ENCODE data around the gene UNC13A. TPM values are rescaled to one million over a fixed set of nuclear protein-coding genes. Genes with fewer than 3 reads are reported as not detected.

UNC13A gene
- total RNA-seq, 1 experiment from 2014 or later = 22.2 TPM

DNA sequence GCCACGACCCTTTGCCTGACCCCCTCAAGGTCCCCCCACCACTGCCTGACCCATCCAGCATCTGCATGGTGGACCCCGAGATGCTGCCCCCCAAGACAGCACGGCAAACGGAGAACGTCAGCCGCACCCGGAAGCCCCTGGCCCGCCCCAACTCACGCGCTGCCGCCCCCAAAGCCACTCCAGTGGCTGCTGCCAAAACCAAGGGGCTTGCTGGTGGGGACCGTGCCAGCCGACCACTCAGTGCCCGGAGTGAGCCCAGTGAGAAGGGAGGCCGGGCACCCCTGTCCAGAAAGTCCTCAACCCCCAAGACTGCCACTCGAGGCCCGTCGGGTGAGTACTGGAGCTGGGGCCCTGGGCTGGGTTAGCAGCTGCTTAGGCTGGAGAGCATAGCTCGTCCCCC is 39.7 kb upstream of the UNC13A start:
- peaks cover 5% of the 10 kb centered on the region for H4K20me1 ChIP-seq (ENCODE audit: control insufficient read depth, insufficient read depth, insufficient read length)
- no peaks in the 10 kb centered on the region for H3K9me3 ChIP-seq (ENCODE audit: control insufficient read depth, low read depth, low read length)
- H3K79me2 ChIP-seq (ENCODE audit: insufficient read depth, low read length) = peaks cover 3% of the 10 kb centered on the region; the same call in 1 of the 2 replicates
- H3K4me1 ChIP-seq (ENCODE audit: insufficient read depth, low read length) = no peaks in the 10 kb centered on the region
- H2BK12ac ChIP-seq (ENCODE audit: insufficient read length, low read depth, low read length) = no peak overlapping the region
- H2BK5ac ChIP-seq (ENCODE audit: insufficient read length, low read length) = no peak overlapping the region
- no peak for DNase-seq
- H4K8ac ChIP-seq (replicated peaks; ENCODE audit: insufficient read length, low read depth, low read length) = no peak overlapping the region
- H3K79me1 ChIP-seq (ENCODE audit: insufficient read depth, low read depth, low read length, poor library complexity, severe bottlenecking) = no peaks in the 10 kb centered on the region
- H2BK15ac ChIP-seq (ENCODE audit: low read depth, low read length) = no peak overlapping the region
- Mint-ChIP-seq H3K27me3 (ENCODE audit: low read depth) (no peaks in the 10 kb centered on the region), H3K27ac (no peak overlapping the region), H3K4me1 (peaks cover 0 to 2% of the 10 kb centered on the region in 2 experiments; a peak in 2 of 4 replicates), H3K9me3 (no peaks in the 10 kb centered on the region), H3K36me3 (ENCODE audit: insufficient read depth in 1 of 3, low read depth in 3 of 3) (peaks cover 40 to 70% (median 68%) of the 10 kb centered on the region in 3 experiments), H3K4me3 (no peak overlapping the region)
- H3K18ac ChIP-seq (ENCODE audit: insufficient read length, low read depth, low read length) = no peak overlapping the region
- H2BK120ac ChIP-seq (ENCODE audit: low read depth, low read length, poor library complexity, severe bottlenecking) = no peak overlapping the region
- H3K23me2 ChIP-seq (ENCODE audit: insufficient read length, low read depth, low read length, poor library complexity, severe bottlenecking) = no peaks in the 10 kb centered on the region
- no peak overlapping the region for H3T11ph ChIP-seq (ENCODE audit: low read length)
- H3K27me3 ChIP-seq (ENCODE audit: insufficient read depth, low read length) = no peaks in the 10 kb centered on the region
- no peak overlapping the region for H3K9ac ChIP-seq (ENCODE audit: extremely low read depth, insufficient read length, low read length)
- no peak overlapping the region for H3K4me2 ChIP-seq (ENCODE audit: insufficient read depth, insufficient read length, low read length)
- no CpG with 5 or more reads among the region's 19 CpGs for WGBS (ENCODE audit: extremely low coverage, insufficient read length, low lambda C conversion rate)
- H4K91ac ChIP-seq (ENCODE audit: insufficient read length, low read depth, low read length) = no peak overlapping the region
- TF ChIP-seq, protein P1, sequence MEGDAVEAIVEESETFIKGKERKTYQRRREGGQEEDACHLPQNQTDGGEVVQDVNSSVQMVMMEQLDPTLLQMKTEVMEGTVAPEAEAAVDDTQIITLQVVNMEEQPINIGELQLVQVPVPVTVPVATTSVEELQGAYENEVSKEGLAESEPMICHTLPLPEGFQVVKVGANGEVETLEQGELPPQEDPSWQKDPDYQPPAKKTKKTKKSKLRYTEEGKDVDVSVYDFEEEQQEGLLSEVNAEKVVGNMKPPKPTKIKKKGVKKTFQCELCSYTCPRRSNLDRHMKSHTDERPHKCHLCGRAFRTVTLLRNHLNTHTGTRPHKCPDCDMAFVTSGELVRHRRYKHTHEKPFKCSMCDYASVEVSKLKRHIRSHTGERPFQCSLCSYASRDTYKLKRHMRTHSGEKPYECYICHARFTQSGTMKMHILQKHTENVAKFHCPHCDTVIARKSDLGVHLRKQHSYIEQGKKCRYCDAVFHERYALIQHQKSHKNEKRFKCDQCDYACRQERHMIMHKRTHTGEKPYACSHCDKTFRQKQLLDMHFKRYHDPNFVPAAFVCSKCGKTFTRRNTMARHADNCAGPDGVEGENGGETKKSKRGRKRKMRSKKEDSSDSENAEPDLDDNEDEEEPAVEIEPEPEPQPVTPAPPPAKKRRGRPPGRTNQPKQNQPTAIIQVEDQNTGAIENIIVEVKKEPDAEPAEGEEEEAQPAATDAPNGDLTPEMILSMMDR (conservative IDR thresholded peaks at IDR 0.05) = no peak
- H4K5ac ChIP-seq (ENCODE audit: insufficient read length, low read depth, low read length) = no peak overlapping the region
- H3K14ac ChIP-seq (ENCODE audit: insufficient read depth, low read length) = no peak overlapping the region
- H3K27ac ChIP-seq (ENCODE audit: insufficient read length, low read depth, low read length) = no peak overlapping the region
- H2AFZ ChIP-seq (ENCODE audit: low read length) = no peak overlapping the region
- no peak overlapping the region for H3K4ac ChIP-seq (ENCODE audit: low read depth, low read length)
- H3K56ac ChIP-seq (ENCODE audit: insufficient read length, low read depth, low read length) = no peak overlapping the region
- no peak overlapping the region for H3K23ac ChIP-seq (ENCODE audit: insufficient read length, low read depth, low read length)
- H2BK20ac ChIP-seq (ENCODE audit: low read depth, low read length, poor library complexity, severe bottlenecking) = no peak overlapping the region
- no peak overlapping the region for H2AK5ac ChIP-seq (ENCODE audit: insufficient read length, low read length)

Measured in H9 (cell line).